Measurements from ENCODE around the gene AGFG2. TPM values are rescaled to one million over a fixed set of nuclear protein-coding genes. Genes with fewer than 3 reads are reported as not detected.
"Not testable (repeated sequence)": the region's sequence is repeated elsewhere in the genome, so short reads cannot be mapped to it uniquely, and the experiment has no call there.

The AGFG2 gene
- total RNA-seq, 2 donors from 2014 or later, result 39.4 to 51.6 TPM

GRCh38 chr7:100532165-100533022, 6.6 kb upstream of the AGFG2 start:
- no peaks in the 10 kb centered on the region for H3K9me3 ChIP-seq

GRCh38 chr7:100535982-100536381, 3.0 kb upstream of the AGFG2 start:
- H3K9me3 ChIP-seq; ATAC-seq (ENCODE audit: insufficient number of reproducible peaks, low FRiP score, low read depth); H3K36me3 ChIP-seq; DNase-seq (ENCODE audit: low spot score); H3K4me3 ChIP-seq; H3K27me3 ChIP-seq (replicated peaks; ENCODE audit: insufficient read depth); H3K27ac ChIP-seq: not testable (repeated sequence)
- peaks cover 5 to 18% of the 10 kb centered on the region in 2 donors for H3K4me1 ChIP-seq (ENCODE audit: control insufficient read depth in 1 of 2, low read depth in 2 of 2)

More at GRCh38 chr7:100532165-100533022, 6.6 kb upstream of the AGFG2 start:
- no peaks in the 10 kb centered on the region for H3K27me3 ChIP-seq (replicated peaks; ENCODE audit: insufficient read depth)
- no peak overlapping the region for H3K4me3 ChIP-seq
- DNase-seq (ENCODE audit: low spot score) (no peak), ATAC-seq (ENCODE audit: insufficient number of reproducible peaks, low FRiP score, low read depth) (no peak)
- H3K27ac ChIP-seq, result no peak overlapping the region
- H3K4me1 ChIP-seq (ENCODE audit: control insufficient read depth in 1 of 2, low read depth in 2 of 2), result no peaks in the 10 kb centered on the region
- no peak for TF ChIP-seq CTCF (IDR thresholded peaks at IDR 0.05)
- no peaks in the 10 kb centered on the region for H3K36me3 ChIP-seq

GRCh38 chr7:100536695-100537094, 2.3 kb upstream of the AGFG2 start:
- H3K9me3 ChIP-seq; H3K4me3 ChIP-seq; DNase-seq (ENCODE audit: low spot score); H3K27me3 ChIP-seq (replicated peaks; ENCODE audit: insufficient read depth); ATAC-seq (ENCODE audit: insufficient number of reproducible peaks, low FRiP score, low read depth); H3K36me3 ChIP-seq; H3K27ac ChIP-seq: not testable (repeated sequence)
- H3K4me1 ChIP-seq (ENCODE audit: control insufficient read depth in 1 of 2, low read depth in 2 of 2), result peaks cover 5 to 25% of the 10 kb centered on the region in 2 donors

GRCh38 chr7:100538348-100538653, 702 bp upstream of the AGFG2 start:
- H3K4me1 ChIP-seq (ENCODE audit: control insufficient read depth in 1 of 2, low read depth in 2 of 2), result peaks cover 5 to 25% of the 10 kb centered on the region in 2 donors
- H3K27ac ChIP-seq, result peak overlapping the region in 1 of 2 donors; percentile 74
- H3K9me3 ChIP-seq, result no peaks in the 10 kb centered on the region
- no peak for TF ChIP-seq CTCF (IDR thresholded peaks at IDR 0.05)
- ATAC-seq (ENCODE audit: insufficient number of reproducible peaks, low FRiP score, low read depth) (no peak), DNase-seq (ENCODE audit: low spot score) (no peak)
- H3K27me3 ChIP-seq (replicated peaks; ENCODE audit: insufficient read depth), result no peaks in the 10 kb centered on the region
- H3K36me3 ChIP-seq, result no peaks in the 10 kb centered on the region
- H3K4me3 ChIP-seq, result peak overlapping the region; percentile 58

- H3K36me3 ChIP-seq, result no peaks in the 10 kb centered on the region
- peak overlapping the region; percentile 71 to 72 for H3K27ac ChIP-seq
- no peaks in the 10 kb centered on the region for H3K27me3 ChIP-seq (replicated peaks; ENCODE audit: insufficient read depth)
- peak overlapping the region; percentile 87 for H3K4me3 ChIP-seq
- DNase-seq (ENCODE audit: low spot score) (no peak), ATAC-seq (ENCODE audit: insufficient number of reproducible peaks, low FRiP score, low read depth) (peak; percentile 0)
- no peaks in the 10 kb centered on the region for H3K9me3 ChIP-seq
- H3K4me1 ChIP-seq (ENCODE audit: control insufficient read depth in 1 of 2, low read depth in 2 of 2), result peaks cover 12 to 34% of the 10 kb centered on the region in 2 donors
- TF ChIP-seq CTCF (IDR thresholded peaks at IDR 0.05), result no peak
Measured at GRCh38 chr7:100539436-100540006, 518 bp downstream of the AGFG2 start.

GRCh38 chr7:100540073-100540723, 1.2 kb downstream of the AGFG2 start:
- TF ChIP-seq CTCF (IDR thresholded peaks at IDR 0.05), result no peak
- peak overlapping the region; percentile 87 for H3K4me3 ChIP-seq
- H3K9me3 ChIP-seq, result no peaks in the 10 kb centered on the region
- H3K27ac ChIP-seq, result no peak overlapping the region
- no peak for ATAC-seq (ENCODE audit: insufficient number of reproducible peaks, low FRiP score, low read depth)
- no peak for DNase-seq (ENCODE audit: low spot score)
- peaks cover 18 to 41% of the 10 kb centered on the region in 2 donors for H3K4me1 ChIP-seq (ENCODE audit: control insufficient read depth in 1 of 2, low read depth in 2 of 2)
- no peaks in the 10 kb centered on the region for H3K27me3 ChIP-seq (replicated peaks; ENCODE audit: insufficient read depth)
- no peaks in the 10 kb centered on the region for H3K36me3 ChIP-seq

- not testable (repeated sequence) for H3K9me3 ChIP-seq; ATAC-seq (ENCODE audit: insufficient number of reproducible peaks, low FRiP score, low read depth); H3K27me3 ChIP-seq (replicated peaks; ENCODE audit: insufficient read depth); DNase-seq (ENCODE audit: low spot score); H3K27ac ChIP-seq; H3K4me3 ChIP-seq; H3K36me3 ChIP-seq
- H3K4me1 ChIP-seq (ENCODE audit: control insufficient read depth in 1 of 2, low read depth in 2 of 2), result peaks cover 22 to 52% of the 10 kb centered on the region in 2 donors
Measured at GRCh38 chr7:100541309-100541708, 2.3 kb downstream of the AGFG2 start.

Data from thoracic aorta (tissue), 2 donors.